ENCODE measurements around the gene MTNR1B.

Gene MTNR1B

GRCh38 chr11:92993004-92993403 lies 23.6 kb downstream of the MTNR1B start:
- H3K36me3 Mint-ChIP-seq (ENCODE audit: low read depth), result no peaks in the 10 kb centered on the region
- H3K27ac Mint-ChIP-seq, result no peak overlapping the region
- peaks cover 23% of the 10 kb centered on the region for H3K9me3 Mint-ChIP-seq
- no peak for DNase-seq
- H3K4me3 Mint-ChIP-seq, result no peak overlapping the region
- TF ChIP-seq CTCF (IDR thresholded peaks at IDR 0.05), result no peak
- H3K4me1 Mint-ChIP-seq, result no peaks in the 10 kb centered on the region
- H3K27me3 Mint-ChIP-seq (ENCODE audit: low read depth, poor library complexity), result peaks cover 17% of the 10 kb centered on the region

GRCh38 chr11:93000511-93001476 lies 31.3 kb downstream of the MTNR1B start:
- no peak overlapping the region for H3K4me3 Mint-ChIP-seq
- H3K27me3 Mint-ChIP-seq (ENCODE audit: low read depth, poor library complexity), result peaks cover 7% of the 10 kb centered on the region
- peaks cover 7% of the 10 kb centered on the region for H3K36me3 Mint-ChIP-seq (ENCODE audit: low read depth)
- peaks cover 21% of the 10 kb centered on the region for H3K9me3 Mint-ChIP-seq
- DNase-seq, result no peak
- no peak for TF ChIP-seq CTCF (IDR thresholded peaks at IDR 0.05)
- peaks cover 34% of the 10 kb centered on the region for H3K4me1 Mint-ChIP-seq
- no peak overlapping the region for H3K27ac Mint-ChIP-seq

- Mint-ChIP-seq H3K4me3 (no peak overlapping the region), H3K4me1 (peaks cover 35% of the 10 kb centered on the region), H3K27me3 (ENCODE audit: low read depth, poor library complexity) (peaks cover 10% of the 10 kb centered on the region), H3K9me3 (peaks cover 27% of the 10 kb centered on the region), H3K27ac (no peak overlapping the region), H3K36me3 (ENCODE audit: low read depth) (peaks cover 7% of the 10 kb centered on the region)
- TF ChIP-seq CTCF (IDR thresholded peaks at IDR 0.05), result no peak
- DNase-seq, result no peak
Observed at GRCh38 chr11:93001806-93002205, 32.4 kb downstream of the MTNR1B start.

- peaks cover 35% of the 10 kb centered on the region for H3K4me1 Mint-ChIP-seq
- H3K27ac Mint-ChIP-seq, result peak overlapping the region; percentile 93
- peak overlapping the region; percentile 4 for H3K4me3 Mint-ChIP-seq
- H3K9me3 Mint-ChIP-seq, result peaks cover 30% of the 10 kb centered on the region
- H3K27me3 Mint-ChIP-seq (ENCODE audit: low read depth, poor library complexity), result peaks cover 7% of the 10 kb centered on the region
- no peak for TF ChIP-seq CTCF (IDR thresholded peaks at IDR 0.05)
- peaks cover 7% of the 10 kb centered on the region for H3K36me3 Mint-ChIP-seq (ENCODE audit: low read depth)
- no peak for DNase-seq
Observed at GRCh38 chr11:93002380-93002779, 32.9 kb downstream of the MTNR1B start.

- Mint-ChIP-seq H3K9me3 (peaks cover 34% of the 10 kb centered on the region), H3K27me3 (ENCODE audit: low read depth, poor library complexity) (peaks cover 6% of the 10 kb centered on the region), H3K4me3 (no peak overlapping the region), H3K4me1 (peaks cover 35% of the 10 kb centered on the region), H3K36me3 (ENCODE audit: low read depth) (peaks cover 7% of the 10 kb centered on the region), H3K27ac (peak overlapping the region; percentile 47)
- DNase-seq, result peak; percentile 4
- no peak for TF ChIP-seq CTCF (IDR thresholded peaks at IDR 0.05)
Observed at GRCh38 chr11:93005239-93005638, 35.8 kb downstream of the MTNR1B start.

All from nephron progenitor cell (in vitro differentiated cells).